K562 (cell line): ENCODE measurements around the gene LGALS3BP. TPM values are rescaled to one million over a fixed set of nuclear protein-coding genes. Genes with fewer than 3 reads are reported as not detected.
A peak's percentile ranks its signal among the peaks of the same experiment; 100 is the strongest.

ENCODE experiments used
- ATF1 ChIP-seq, 2 experiments: fragments of 450-650 bp in 1 of 2; IDR thresholded peaks; 2 replicates each; pipeline ENCODE4 v1.6.1; 2016; ENCODE audit warnings: missing compliant biosample characterization in 1 of 2, missing genetic modification characterization in 1 of 2
- C11orf30 ChIP-seq: fragments of 450-650 bp; IDR thresholded peaks from 2 replicates; pipeline ENCODE4 v1.6.1; 2016; ENCODE audit warnings: low read depth, mild to moderate bottlenecking
- CEBPG ChIP-seq, 3 experiments: fragments of 200-800 bp in 1 of 3; sonication (Bioruptor generic) in 1 of 3; sonication (generic) in 1 of 3; formaldehyde crosslinking in 1 of 3; IDR thresholded peaks in 2 of 3; conservative IDR thresholded peaks in 1 of 3; 2 replicates each; pipeline versions ENCODE4 v1.6.1 to v1.8.0; 2016 to 2022; ENCODE audit warnings: missing compliant biosample characterization in 2 of 3, missing genetic modification characterization in 2 of 3, mild to moderate bottlenecking in 1 of 3, missing genetic modification reagents in 1 of 3
- HBP1 ChIP-seq: fragments of 450-650 bp; formaldehyde crosslinking; IDR thresholded peaks from 2 replicates; pipeline ENCODE4 v1.4.0; 2022; ENCODE audit warnings: missing genetic modification characterization
- MAFG ChIP-seq: fragments of 450-650 bp; conservative IDR thresholded peaks from 2 replicates; pipeline ENCODE4 v1.6.1; 2016; ENCODE audit warnings: missing genetic modification characterization, missing compliant biosample characterization
- MAZ ChIP-seq, 2 experiments: fragments of 450-650 bp in 1 of 2; sonication (generic) in 1 of 2; formaldehyde crosslinking; IDR thresholded peaks in 1 of 2; conservative IDR thresholded peaks in 1 of 2; 2 replicates each; pipeline versions ENCODE4 v1.4.0 to v1.5.0; 2020; ENCODE audit warnings: mild to moderate bottlenecking in 1 of 2, missing genetic modification reagents in 1 of 2
- NR2C2 ChIP-seq, 2 experiments: fragments of 200-800 bp in 1 of 2; sonication (Bioruptor generic) in 1 of 2; sonication (generic) in 1 of 2; formaldehyde crosslinking in 1 of 2; IDR thresholded peaks; 2 replicates each; pipeline versions ENCODE4 v1.6.1 to v1.8.0; 2016 to 2022; ENCODE audit warnings: mild to moderate bottlenecking in 1 of 2, missing compliant biosample characterization in 1 of 2, missing genetic modification characterization in 1 of 2, missing genetic modification reagents in 1 of 2
- PTRF ChIP-seq: fragments of 450-650 bp; IDR thresholded peaks from 2 replicates; pipeline ENCODE4 v1.6.1; 2016; ENCODE audit warnings: mild to moderate bottlenecking, missing genetic modification characterization, missing compliant biosample characterization
- ZNF133 ChIP-seq: fragments of 250-450 bp; sonication (Bioruptor Pico); IDR thresholded peaks from 2 replicates; pipeline ENCODE4 v1.4.0; 2020; ENCODE audit warnings: mild to moderate bottlenecking
- ZNF239 ChIP-seq: fragments of 250-450 bp; sonication (Bioruptor Pico); IDR thresholded peaks from 2 replicates; pipeline ENCODE4 v1.4.0; 2020; ENCODE audit warnings: mild to moderate bottlenecking
- ZNF311 ChIP-seq: fragments of 250-450 bp; sonication (Bioruptor Pico); IDR thresholded peaks from 2 replicates; pipeline ENCODE4 v1.4.0; 2020; ENCODE audit warnings: mild to moderate bottlenecking, moderate library complexity
- ZNF444 ChIP-seq: fragments of 250-450 bp; sonication (Bioruptor Pico); IDR thresholded peaks from 2 replicates; pipeline ENCODE4 v1.4.0; 2020; ENCODE audit warnings: mild to moderate bottlenecking, moderate library complexity
- ZNF57 ChIP-seq: fragments of 450-650 bp; formaldehyde crosslinking; IDR thresholded peaks from 2 replicates; pipeline ENCODE4 v1.4.0; 2020; ENCODE audit warnings: mild to moderate bottlenecking, moderate library complexity
- ZNF644 ChIP-seq: fragments of 200-800 bp; sonication (Bioruptor generic); IDR thresholded peaks from 2 replicates; pipeline ENCODE4 v1.6.1; 2016; ENCODE audit warnings: low read depth, missing genetic modification characterization, missing compliant biosample characterization
- ZNF766 ChIP-seq: fragments of 200-800 bp; sonication (Bioruptor generic); conservative IDR thresholded peaks from 2 replicates; pipeline ENCODE4 v1.6.1; 2016; ENCODE audit warnings: missing genetic modification characterization, missing compliant biosample characterization
- polyA plus RNA-seq, 8 experiments: library from polyadenylated mRNA; depleted of rRNA in 4 of 8; stranded (reverse) in 5 of 8; unstranded in 3 of 8; fragments of >200 nt; fragmentation: Nextera tagmentation in 2 of 8; fragmentation: Illumina TruSeq in 1 of 8; extraction: Ambion mirVana in 2 of 8; extraction: Trizol in 1 of 8; gene quantifications; 2 replicates each; pipeline versions ENCODE4 v1.2.1 to v1.2.3, GENCODE V29; 2011 to 2014; ENCODE audit warnings: inconsistent platforms in 1 of 8, missing spikeins in 1 of 8
- total RNA-seq, 7 experiments: library from RNA; depleted of rRNA in 6 of 7; stranded (reverse); fragments of >200 nt in 6 of 7; fragmentation: Illumina TruSeq in 2 of 7; extraction: Trizol in 2 of 7; gene quantifications; 2 replicates each; pipeline versions ENCODE4 v1.2.1 to v1.2.3, GENCODE V29; 2011 to 2021; ENCODE audit warnings: low replicate concordance in 1 of 7
- TF ChIP-seq, protein P1 (sequence below): fragments of 250-450 bp; sonication (Bioruptor Pico); IDR thresholded peaks from 2 replicates; pipeline ENCODE4 v1.8.0; 2021; ENCODE audit warnings: mild to moderate bottlenecking, moderate library complexity
- TF ChIP-seq, protein P2 (sequence below): IDR thresholded peaks from 3 replicates; pipeline ENCODE4 v1.6.1; 2011; ENCODE audit warnings: borderline replicate concordance, mild to moderate bottlenecking, moderate library complexity; ENCODE audit not compliant: insufficient read length; ENCODE audit errors: extremely low read depth
- TF ChIP-seq, protein P3 (sequence below): fragments of 250-450 bp; sonication (Bioruptor Pico); IDR thresholded peaks from 2 replicates; pipeline ENCODE4 v1.4.0; 2020

Gene LGALS3BP
- total and polyA plus RNA-seq, 9 of the 15 experiments (the other 6 are each of a cell fraction or from before 2014, with no cell fraction given): 0.39 to 5.3 (median 3.2) TPM

GRCh38 chr17:79011451-79012147 lies 31.9 kb upstream of the LGALS3BP start (continued):
- TF ChIP-seq HBP1 (CRISPR knock-in tag) (peak; percentile 99), ZNF644 (tag) (peak; percentile 100), C11orf30 (no peak), MAZ (CRISPR knock-in tag; conservative IDR thresholded peaks at IDR 0.05 in 1 of 2, IDR thresholded peaks at IDR 0.05 in 1 of 2) (peak in 1 of 2 experiments; percentile 91; a peak in 2 of 4 replicates), ZNF444 (CRISPR knock-in tag) (peak; percentile 90), ZNF57 (0 out of 2 replicates have a peak, but pooled peaks have one; percentile 79), MAFG (tag) (peak; percentile 39; the same call in 1 of the 2 replicates), ATF1 (CRISPR knock-in tag; IDR thresholded peaks at IDR 0.05) (no peak), ATF1 (tag; IDR thresholded peaks at IDR 0.05) (peak; percentile 45; the same call in 1 of the 2 replicates), CEBPG (CRISPR knock-in tag; IDR thresholded peaks at IDR 0.05) (peak; percentile 61; the same call in 1 of the 2 replicates), CEBPG (tag; conservative IDR thresholded peaks at IDR 0.05 in 1 of 2, IDR thresholded peaks at IDR 0.05 in 1 of 2) (peak; percentile 34 to 96; a peak in 2 of 4 replicates), ZNF311 (CRISPR knock-in tag) (peak; percentile 99), ZNF133 (CRISPR knock-in tag) (peak; percentile 86; the same call in 1 of the 2 replicates), ZNF239 (CRISPR knock-in tag) (peak; percentile 96), ZNF766 (CRISPR knock-in tag) (peak; percentile 99), NR2C2 (CRISPR knock-in tag; IDR thresholded peaks at IDR 0.05) (no peak), NR2C2 (tag; IDR thresholded peaks at IDR 0.05) (peak; percentile 91), PTRF (peak; percentile 96)
- TF ChIP-seq, protein P1, sequence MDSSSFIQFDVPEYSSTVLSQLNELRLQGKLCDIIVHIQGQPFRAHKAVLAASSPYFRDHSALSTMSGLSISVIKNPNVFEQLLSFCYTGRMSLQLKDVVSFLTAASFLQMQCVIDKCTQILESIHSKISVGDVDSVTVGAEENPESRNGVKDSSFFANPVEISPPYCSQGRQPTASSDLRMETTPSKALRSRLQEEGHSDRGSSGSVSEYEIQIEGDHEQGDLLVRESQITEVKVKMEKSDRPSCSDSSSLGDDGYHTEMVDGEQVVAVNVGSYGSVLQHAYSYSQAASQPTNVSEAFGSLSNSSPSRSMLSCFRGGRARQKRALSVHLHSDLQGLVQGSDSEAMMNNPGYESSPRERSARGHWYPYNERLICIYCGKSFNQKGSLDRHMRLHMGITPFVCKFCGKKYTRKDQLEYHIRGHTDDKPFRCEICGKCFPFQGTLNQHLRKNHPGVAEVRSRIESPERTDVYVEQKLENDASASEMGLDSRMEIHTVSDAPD (CRISPR knock-in tag): peak; percentile 94
- TF ChIP-seq, protein P2, sequence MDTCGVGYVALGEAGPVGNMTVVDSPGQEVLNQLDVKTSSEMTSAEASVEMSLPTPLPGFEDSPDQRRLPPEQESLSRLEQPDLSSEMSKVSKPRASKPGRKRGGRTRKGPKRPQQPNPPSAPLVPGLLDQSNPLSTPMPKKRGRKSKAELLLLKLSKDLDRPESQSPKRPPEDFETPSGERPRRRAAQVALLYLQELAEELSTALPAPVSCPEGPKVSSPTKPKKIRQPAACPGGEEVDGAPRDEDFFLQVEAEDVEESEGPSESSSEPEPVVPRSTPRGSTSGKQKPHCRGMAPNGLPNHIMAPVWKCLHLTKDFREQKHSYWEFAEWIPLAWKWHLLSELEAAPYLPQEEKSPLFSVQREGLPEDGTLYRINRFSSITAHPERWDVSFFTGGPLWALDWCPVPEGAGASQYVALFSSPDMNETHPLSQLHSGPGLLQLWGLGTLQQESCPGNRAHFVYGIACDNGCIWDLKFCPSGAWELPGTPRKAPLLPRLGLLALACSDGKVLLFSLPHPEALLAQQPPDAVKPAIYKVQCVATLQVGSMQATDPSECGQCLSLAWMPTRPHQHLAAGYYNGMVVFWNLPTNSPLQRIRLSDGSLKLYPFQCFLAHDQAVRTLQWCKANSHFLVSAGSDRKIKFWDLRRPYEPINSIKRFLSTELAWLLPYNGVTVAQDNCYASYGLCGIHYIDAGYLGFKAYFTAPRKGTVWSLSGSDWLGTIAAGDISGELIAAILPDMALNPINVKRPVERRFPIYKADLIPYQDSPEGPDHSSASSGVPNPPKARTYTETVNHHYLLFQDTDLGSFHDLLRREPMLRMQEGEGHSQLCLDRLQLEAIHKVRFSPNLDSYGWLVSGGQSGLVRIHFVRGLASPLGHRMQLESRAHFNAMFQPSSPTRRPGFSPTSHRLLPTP: no peak
- TF ChIP-seq, protein P3, sequence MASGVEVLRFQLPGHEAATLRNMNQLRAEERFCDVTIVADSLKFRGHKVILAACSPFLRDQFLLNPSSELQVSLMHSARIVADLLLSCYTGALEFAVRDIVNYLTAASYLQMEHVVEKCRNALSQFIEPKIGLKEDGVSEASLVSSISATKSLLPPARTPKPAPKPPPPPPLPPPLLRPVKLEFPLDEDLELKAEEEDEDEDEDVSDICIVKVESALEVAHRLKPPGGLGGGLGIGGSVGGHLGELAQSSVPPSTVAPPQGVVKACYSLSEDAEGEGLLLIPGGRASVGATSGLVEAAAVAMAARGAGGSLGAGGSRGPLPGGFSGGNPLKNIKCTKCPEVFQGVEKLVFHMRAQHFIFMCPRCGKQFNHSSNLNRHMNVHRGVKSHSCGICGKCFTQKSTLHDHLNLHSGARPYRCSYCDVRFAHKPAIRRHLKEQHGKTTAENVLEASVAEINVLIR (CRISPR knock-in tag): peak; percentile 87
